ENCODE measurements around the gene UBAC2. TPM values are rescaled to one million over a fixed set of nuclear protein-coding genes. Genes with fewer than 3 reads are reported as not detected.

The UBAC2 gene
- total RNA-seq, 2 donors from 2014 or later, result 72.7 to 80.4 TPM

GRCh38 chr13:99412856-99413255 lies 212.2 kb downstream of the UBAC2 start:
- Mint-ChIP-seq H3K4me1 (peaks cover 11% of the 10 kb centered on the region), H3K9me3 (peaks cover 3% of the 10 kb centered on the region), H3K27ac (no peak overlapping the region), H3K4me3 (no peak overlapping the region), H3K36me3 (ENCODE audit: low read depth) (no peaks in the 10 kb centered on the region), H3K27me3 (ENCODE audit: insufficient read depth) (peaks cover 13% of the 10 kb centered on the region)
- WGBS, 2 experiments (ENCODE audit: insufficient coverage in 1 of 2, insufficient read length in 1 of 2), result 89 to 100% methylated on average over 1 of the region's 1 CpG
- H3K36me3 ChIP-seq (ENCODE audit: control insufficient read depth, insufficient read depth, low read length), result no peaks in the 10 kb centered on the region
- H3K9ac ChIP-seq (ENCODE audit: extremely low read depth, low read length, poor library complexity, severe bottlenecking), result no peak overlapping the region
- no peaks in the 10 kb centered on the region for H3K9me3 ChIP-seq (ENCODE audit: control insufficient read depth, low read length)
- H3K27me3 ChIP-seq (ENCODE audit: control insufficient read depth, insufficient read depth, low read length, poor library complexity, severe bottlenecking), result no peaks in the 10 kb centered on the region
- no peak for TF ChIP-seq CTCF (conservative IDR thresholded peaks at IDR 0.05)
- no peak for DNase-seq
- peaks cover 7% of the 10 kb centered on the region for H3K4me1 ChIP-seq (ENCODE audit: control insufficient read depth, insufficient read depth, low read length)
- no peak overlapping the region for H3K27ac ChIP-seq (ENCODE audit: low read depth, low read length)
- H3K4me3 ChIP-seq (ENCODE audit: low read length), result no peak overlapping the region

GRCh38 chr13:99414048-99414995 lies 213.7 kb downstream of the UBAC2 start:
- Histone ChIP-seq H3K27me3 (ENCODE audit: control insufficient read depth, insufficient read depth, low read length, poor library complexity, severe bottlenecking) (no peaks in the 10 kb centered on the region), H3K9me3 (ENCODE audit: control insufficient read depth, low read length) (no peaks in the 10 kb centered on the region), H3K4me1 (ENCODE audit: control insufficient read depth, insufficient read depth, low read length) (peaks cover 7% of the 10 kb centered on the region), H3K4me3 (ENCODE audit: low read length) (no peak overlapping the region), H3K36me3 (ENCODE audit: control insufficient read depth, insufficient read depth, low read length) (no peaks in the 10 kb centered on the region), H3K27ac (ENCODE audit: low read depth, low read length) (no peak overlapping the region), H3K9ac (ENCODE audit: extremely low read depth, low read length, poor library complexity, severe bottlenecking) (no peak overlapping the region)
- peak; percentile 69 for DNase-seq
- Mint-ChIP-seq H3K9me3 (peaks cover 3% of the 10 kb centered on the region), H3K36me3 (ENCODE audit: low read depth) (no peaks in the 10 kb centered on the region), H3K27me3 (ENCODE audit: insufficient read depth) (peaks cover 13% of the 10 kb centered on the region), H3K4me3 (no peak overlapping the region), H3K4me1 (peaks cover 12% of the 10 kb centered on the region), H3K27ac (no peak overlapping the region)
- 84% methylated on average over 12 to 15 of the region's 15 CpGs for WGBS, 2 experiments (ENCODE audit: insufficient coverage in 1 of 2, insufficient read length in 1 of 2)
- no peak for TF ChIP-seq CTCF (conservative IDR thresholded peaks at IDR 0.05)

- Mint-ChIP-seq H3K4me3 (no peak overlapping the region), H3K9me3 (peaks cover 3% of the 10 kb centered on the region), H3K36me3 (ENCODE audit: low read depth) (no peaks in the 10 kb centered on the region), H3K27ac (no peak overlapping the region), H3K4me1 (peaks cover 12% of the 10 kb centered on the region), H3K27me3 (ENCODE audit: insufficient read depth) (peaks cover 17% of the 10 kb centered on the region)
- H3K27me3 ChIP-seq (ENCODE audit: control insufficient read depth, insufficient read depth, low read length, poor library complexity, severe bottlenecking), result peaks cover 4% of the 10 kb centered on the region
- H3K36me3 ChIP-seq (ENCODE audit: control insufficient read depth, insufficient read depth, low read length), result no peaks in the 10 kb centered on the region
- no peak for TF ChIP-seq CTCF (conservative IDR thresholded peaks at IDR 0.05)
- H3K4me1 ChIP-seq (ENCODE audit: control insufficient read depth, insufficient read depth, low read length), result peaks cover 7% of the 10 kb centered on the region
- DNase-seq, result no peak
- no peak overlapping the region for H3K4me3 ChIP-seq (ENCODE audit: low read length)
- WGBS, 2 experiments (ENCODE audit: insufficient coverage in 1 of 2, insufficient read length in 1 of 2), result 94 to 96% methylated on average over 3 to 13 of the region's 13 CpGs
- H3K9ac ChIP-seq (ENCODE audit: extremely low read depth, low read length, poor library complexity, severe bottlenecking), result no peak overlapping the region
- no peaks in the 10 kb centered on the region for H3K9me3 ChIP-seq (ENCODE audit: control insufficient read depth, low read length)
- no peak overlapping the region for H3K27ac ChIP-seq (ENCODE audit: low read depth, low read length)
Observed at GRCh38 chr13:99415014-99415650, 214.5 kb downstream of the UBAC2 start.
